Measurements from ENCODE around the gene TYK2. TPM values are rescaled to one million over a fixed set of nuclear protein-coding genes. Genes with fewer than 3 reads are reported as not detected.

Gene TYK2
- total and polyA plus RNA-seq, 9 of the 15 experiments (the other 6 are each of a cell fraction or from before 2014, with no cell fraction given), result 15.0 to 182 (median 85.9) TPM

DNA sequence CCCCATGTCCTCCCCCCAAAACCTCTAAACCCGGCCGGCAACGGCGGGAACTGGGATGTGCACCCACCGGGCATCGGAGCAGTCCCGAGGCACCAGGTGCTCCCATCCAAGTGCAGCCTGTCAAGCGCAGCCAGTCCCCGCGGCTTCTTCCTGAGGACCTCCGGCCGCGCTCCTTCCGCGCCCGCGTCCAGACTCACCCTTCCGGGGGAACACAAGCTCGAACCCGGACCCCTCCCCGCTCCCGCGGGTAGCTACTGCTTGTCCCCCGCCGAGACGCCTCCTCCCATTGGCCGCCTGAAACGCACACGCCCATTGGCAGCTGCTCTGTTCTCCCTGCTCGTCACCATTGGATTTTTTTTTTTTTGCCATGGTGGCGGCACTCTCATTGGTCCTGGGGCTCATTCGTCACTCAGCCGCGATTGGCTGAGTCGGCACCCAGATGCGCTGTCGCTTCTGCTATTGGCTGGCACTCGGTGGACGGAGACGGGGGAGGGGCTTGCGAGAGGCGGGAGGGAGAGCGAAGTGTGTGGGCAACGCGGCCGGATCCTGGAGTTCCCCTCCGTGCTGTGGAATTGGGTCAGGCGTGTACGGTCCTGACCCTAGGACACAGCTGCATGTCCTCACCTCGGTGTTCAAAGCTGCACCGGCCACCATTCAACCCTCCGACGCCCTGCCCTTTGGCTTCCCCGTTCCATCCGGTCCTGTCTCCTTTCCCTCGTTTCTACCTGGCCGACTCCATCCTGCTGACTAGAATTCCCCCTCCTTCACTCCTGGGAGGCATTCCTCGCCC lies at the start of gene TYK2 (continued):
- TF ChIP-seq, protein P1, sequence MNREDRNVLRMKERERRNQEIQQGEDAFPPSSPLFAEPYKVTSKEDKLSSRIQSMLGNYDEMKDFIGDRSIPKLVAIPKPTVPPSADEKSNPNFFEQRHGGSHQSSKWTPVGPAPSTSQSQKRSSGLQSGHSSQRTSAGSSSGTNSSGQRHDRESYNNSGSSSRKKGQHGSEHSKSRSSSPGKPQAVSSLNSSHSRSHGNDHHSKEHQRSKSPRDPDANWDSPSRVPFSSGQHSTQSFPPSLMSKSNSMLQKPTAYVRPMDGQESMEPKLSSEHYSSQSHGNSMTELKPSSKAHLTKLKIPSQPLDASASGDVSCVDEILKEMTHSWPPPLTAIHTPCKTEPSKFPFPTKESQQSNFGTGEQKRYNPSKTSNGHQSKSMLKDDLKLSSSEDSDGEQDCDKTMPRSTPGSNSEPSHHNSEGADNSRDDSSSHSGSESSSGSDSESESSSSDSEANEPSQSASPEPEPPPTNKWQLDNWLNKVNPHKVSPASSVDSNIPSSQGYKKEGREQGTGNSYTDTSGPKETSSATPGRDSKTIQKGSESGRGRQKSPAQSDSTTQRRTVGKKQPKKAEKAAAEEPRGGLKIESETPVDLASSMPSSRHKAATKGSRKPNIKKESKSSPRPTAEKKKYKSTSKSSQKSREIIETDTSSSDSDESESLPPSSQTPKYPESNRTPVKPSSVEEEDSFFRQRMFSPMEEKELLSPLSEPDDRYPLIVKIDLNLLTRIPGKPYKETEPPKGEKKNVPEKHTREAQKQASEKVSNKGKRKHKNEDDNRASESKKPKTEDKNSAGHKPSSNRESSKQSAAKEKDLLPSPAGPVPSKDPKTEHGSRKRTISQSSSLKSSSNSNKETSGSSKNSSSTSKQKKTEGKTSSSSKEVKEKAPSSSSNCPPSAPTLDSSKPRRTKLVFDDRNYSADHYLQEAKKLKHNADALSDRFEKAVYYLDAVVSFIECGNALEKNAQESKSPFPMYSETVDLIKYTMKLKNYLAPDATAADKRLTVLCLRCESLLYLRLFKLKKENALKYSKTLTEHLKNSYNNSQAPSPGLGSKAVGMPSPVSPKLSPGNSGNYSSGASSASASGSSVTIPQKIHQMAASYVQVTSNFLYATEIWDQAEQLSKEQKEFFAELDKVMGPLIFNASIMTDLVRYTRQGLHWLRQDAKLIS (CRISPR knock-in tag; IDR thresholded peaks at IDR 0.05), result 0 out of 2 replicates have a peak, but pooled peaks have one; percentile 56
- TF ChIP-seq LEF1 (IDR thresholded peaks at IDR 0.05) (peak; percentile 73; the same call in 1 of the 2 replicates), KDM2B (CRISPR knock-in tag; IDR thresholded peaks at IDR 0.05) (0 out of 2 replicates have a peak, but pooled peaks have one; percentile 54), POLR2H (tag; IDR thresholded peaks at IDR 0.05; ENCODE audit: low read depth) (peak; percentile 77), SIN3B (IDR thresholded peaks at IDR 0.05; ENCODE audit: low read depth) (peak; percentile 83; the same call in 1 of the 2 replicates), TCF7 (IDR thresholded peaks at IDR 0.05; ENCODE audit: borderline replicate concordance) (no peak), LCOR (CRISPR knock-in tag; IDR thresholded peaks at IDR 0.05) (peak; percentile 100), TRIM28 (IDR thresholded peaks at IDR 0.05) (no peak), TBL1XR1 (IDR thresholded peaks at IDR 0.05; ENCODE audit: low read length in 2 of 2) (0 out of 4 replicates have a peak, but pooled peaks of 1 of the 2 experiments have one; percentile 38), SMARCE1 (IDR thresholded peaks at IDR 0.05) (peak; percentile 49; the same call in 1 of the 2 replicates), ZBTB7A (IDR thresholded peaks at IDR 0.05; ENCODE audit: borderline replicate concordance, control insufficient read depth, low read depth, low read length) (peak; percentile 92), SUPT5H (IDR thresholded peaks at IDR 0.05) (peak; percentile 97)
- TF ChIP-seq, protein P2, sequence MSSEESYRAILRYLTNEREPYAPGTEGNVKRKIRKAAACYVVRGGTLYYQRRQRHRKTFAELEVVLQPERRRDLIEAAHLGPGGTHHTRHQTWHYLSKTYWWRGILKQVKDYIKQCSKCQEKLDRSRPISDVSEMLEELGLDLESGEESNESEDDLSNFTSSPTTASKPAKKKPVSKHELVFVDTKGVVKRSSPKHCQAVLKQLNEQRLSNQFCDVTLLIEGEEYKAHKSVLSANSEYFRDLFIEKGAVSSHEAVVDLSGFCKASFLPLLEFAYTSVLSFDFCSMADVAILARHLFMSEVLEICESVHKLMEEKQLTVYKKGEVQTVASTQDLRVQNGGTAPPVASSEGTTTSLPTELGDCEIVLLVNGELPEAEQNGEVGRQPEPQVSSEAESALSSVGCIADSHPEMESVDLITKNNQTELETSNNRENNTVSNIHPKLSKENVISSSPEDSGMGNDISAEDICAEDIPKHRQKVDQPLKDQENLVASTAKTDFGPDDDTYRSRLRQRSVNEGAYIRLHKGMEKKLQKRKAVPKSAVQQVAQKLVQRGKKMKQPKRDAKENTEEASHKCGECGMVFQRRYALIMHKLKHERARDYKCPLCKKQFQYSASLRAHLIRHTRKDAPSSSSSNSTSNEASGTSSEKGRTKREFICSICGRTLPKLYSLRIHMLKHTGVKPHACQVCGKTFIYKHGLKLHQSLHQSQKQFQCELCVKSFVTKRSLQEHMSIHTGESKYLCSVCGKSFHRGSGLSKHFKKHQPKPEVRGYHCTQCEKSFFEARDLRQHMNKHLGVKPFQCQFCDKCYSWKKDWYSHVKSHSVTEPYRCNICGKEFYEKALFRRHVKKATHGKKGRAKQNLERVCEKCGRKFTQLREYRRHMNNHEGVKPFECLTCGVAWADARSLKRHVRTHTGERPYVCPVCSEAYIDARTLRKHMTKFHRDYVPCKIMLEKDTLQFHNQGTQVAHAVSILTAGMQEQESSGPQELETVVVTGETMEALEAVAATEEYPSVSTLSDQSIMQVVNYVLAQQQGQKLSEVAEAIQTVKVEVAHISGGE (CRISPR knock-in tag; IDR thresholded peaks at IDR 0.05), result peak in 2 of 3 experiments; percentile 54 to 87; a peak in 3 of 6 replicates
- TF ChIP-seq, protein P3, sequence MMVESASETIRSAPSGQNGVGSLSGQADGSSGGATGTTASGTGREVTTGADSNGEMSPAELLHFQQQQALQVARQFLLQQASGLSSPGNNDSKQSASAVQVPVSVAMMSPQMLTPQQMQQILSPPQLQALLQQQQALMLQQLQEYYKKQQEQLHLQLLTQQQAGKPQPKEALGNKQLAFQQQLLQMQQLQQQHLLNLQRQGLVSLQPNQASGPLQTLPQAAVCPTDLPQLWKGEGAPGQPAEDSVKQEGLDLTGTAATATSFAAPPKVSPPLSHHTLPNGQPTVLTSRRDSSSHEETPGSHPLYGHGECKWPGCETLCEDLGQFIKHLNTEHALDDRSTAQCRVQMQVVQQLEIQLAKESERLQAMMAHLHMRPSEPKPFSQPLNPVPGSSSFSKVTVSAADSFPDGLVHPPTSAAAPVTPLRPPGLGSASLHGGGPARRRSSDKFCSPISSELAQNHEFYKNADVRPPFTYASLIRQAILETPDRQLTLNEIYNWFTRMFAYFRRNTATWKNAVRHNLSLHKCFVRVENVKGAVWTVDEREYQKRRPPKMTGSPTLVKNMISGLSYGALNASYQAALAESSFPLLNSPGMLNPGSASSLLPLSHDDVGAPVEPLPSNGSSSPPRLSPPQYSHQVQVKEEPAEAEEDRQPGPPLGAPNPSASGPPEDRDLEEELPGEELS (CRISPR knock-in tag; IDR thresholded peaks at IDR 0.05; ENCODE audit: borderline replicate concordance), result peak; percentile 71; the same call in 1 of the 2 replicates
- TF ChIP-seq, protein P4, sequence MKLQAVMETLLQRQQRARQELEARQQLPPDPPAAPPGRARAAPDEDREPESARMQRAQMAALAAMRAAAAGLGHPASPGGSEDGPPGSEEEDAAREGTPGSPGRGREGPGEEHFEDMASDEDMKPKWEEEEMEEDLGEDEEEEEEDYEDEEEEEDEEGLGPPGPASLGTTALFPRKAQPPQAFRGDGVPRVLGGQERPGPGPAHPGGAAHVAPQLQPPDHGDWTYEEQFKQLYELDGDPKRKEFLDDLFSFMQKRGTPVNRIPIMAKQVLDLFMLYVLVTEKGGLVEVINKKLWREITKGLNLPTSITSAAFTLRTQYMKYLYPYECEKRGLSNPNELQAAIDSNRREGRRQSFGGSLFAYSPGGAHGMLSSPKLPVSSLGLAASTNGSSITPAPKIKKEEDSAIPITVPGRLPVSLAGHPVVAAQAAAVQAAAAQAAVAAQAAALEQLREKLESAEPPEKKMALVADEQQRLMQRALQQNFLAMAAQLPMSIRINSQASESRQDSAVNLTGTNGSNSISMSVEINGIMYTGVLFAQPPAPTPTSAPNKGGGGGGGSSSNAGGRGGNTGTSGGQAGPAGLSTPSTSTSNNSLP (IDR thresholded peaks at IDR 0.05; ENCODE audit: borderline replicate concordance, low read depth, low read length), result no peak

Data from K562 (cell line).